Lung (tissue), 12 donors: Measurements from ENCODE around the gene IFT74. TPM values are rescaled to one million over a fixed set of nuclear protein-coding genes. Genes with fewer than 3 reads are reported as not detected.

Experiments used
- ATAC-seq: fragments of 200-7000 bp; cut with Tn5 transposase; one replicate; pipeline ENCODE4 v1.9.1; 2020; ENCODE audit warnings: moderate number of reproducible peaks; ENCODE audit not compliant: insufficient read depth, low FRiP score
- DNase-seq, 3 donors: peaks; one replicate each; pipeline ENCODE4 v3.0.0-alpha.2; 2013 to 2017
- H3K27ac ChIP-seq, 2 donors: one replicate each; pipeline ENCODE4 v1.5.1; 2013; ENCODE audit warnings: mild to moderate bottlenecking in 2 of 2, moderate library complexity in 2 of 2, control low read depth in 1 of 2, inconsistent platforms in 1 of 2, low read depth in 1 of 2, low read length in 1 of 2
- H3K27me3 ChIP-seq, 3 donors: one replicate each; pipeline ENCODE4 v1.5.1; 2013; ENCODE audit warnings: low read length in 2 of 3; ENCODE audit not compliant: control insufficient read depth in 3 of 3, insufficient read depth in 3 of 3
- H3K36me3 ChIP-seq, 4 donors: one replicate each; pipeline ENCODE4 v1.5.1; 2013; ENCODE audit warnings: low read length in 4 of 4, mild to moderate bottlenecking in 1 of 4, moderate library complexity in 1 of 4; ENCODE audit not compliant: control insufficient read depth in 4 of 4, insufficient read depth in 4 of 4
- H3K4me1 ChIP-seq, 5 donors: one replicate each; pipeline ENCODE4 v1.5.1; 2013; ENCODE audit warnings: low read length in 5 of 5, mild to moderate bottlenecking in 2 of 5, moderate library complexity in 1 of 5; ENCODE audit not compliant: control insufficient read depth in 5 of 5, insufficient read depth in 5 of 5
- H3K4me3 ChIP-seq: one replicate; pipeline ENCODE4 v1.5.1; 2013; ENCODE audit warnings: mild to moderate bottlenecking, control low read depth, moderate library complexity
- H3K9ac ChIP-seq, 2 donors: one replicate each; pipeline ENCODE4 v1.5.1; 2013; ENCODE audit warnings: low read length in 2 of 2, control low read depth in 1 of 2; ENCODE audit not compliant: insufficient read depth in 1 of 2
- H3K9me3 ChIP-seq, 4 donors: one replicate each; pipeline ENCODE4 v1.5.1; 2013; ENCODE audit warnings: low read length in 3 of 4, mild to moderate bottlenecking in 1 of 4, moderate library complexity in 1 of 4; ENCODE audit not compliant: control insufficient read depth in 4 of 4, insufficient read depth in 3 of 4
- WGBS, 2 donors: extraction: QIAGEN DNeasy Blood & Tissue Kit; methylation state at CpG; one replicate each; pipeline ENCODE4 v1.1.7; 2013; 5-methylcytosine and 5-hydroxymethylcytosine counted together
- polyA plus RNA-seq, 2 donors: library from polyadenylated mRNA; stranded (reverse); fragments of 200-250 nt; gene quantifications; one replicate each; pipeline ENCODE4 v1.2.1, GENCODE V29; 2013
- total RNA-seq, 2 donors: library from RNA; depleted of rRNA in 1 of 2; stranded (reverse); fragments of >200 nt in 1 of 2; gene quantifications; one replicate each; pipeline ENCODE4 v1.2.1, GENCODE V29; 2014 to 2021
- TF ChIP-seq, protein P1 (sequence below): IDR thresholded peaks from 2 replicates; pipeline ENCODE4 v1.5.1; 2012; ENCODE audit warnings: mild to moderate bottlenecking; ENCODE audit errors: control extremely low read depth, extremely low read depth
- donor health status: control.
- donor health status: control.
- donor health status: Bipolar disorder and iron deficiency.
- donor health status: healthy.
- donor health status: DM: yes; HTN: yes; CAD: no.

The IFT74 gene
- total and polyA plus RNA-seq, 4 donors = 6.3 to 36.9 (median 13.0) TPM

DNA sequence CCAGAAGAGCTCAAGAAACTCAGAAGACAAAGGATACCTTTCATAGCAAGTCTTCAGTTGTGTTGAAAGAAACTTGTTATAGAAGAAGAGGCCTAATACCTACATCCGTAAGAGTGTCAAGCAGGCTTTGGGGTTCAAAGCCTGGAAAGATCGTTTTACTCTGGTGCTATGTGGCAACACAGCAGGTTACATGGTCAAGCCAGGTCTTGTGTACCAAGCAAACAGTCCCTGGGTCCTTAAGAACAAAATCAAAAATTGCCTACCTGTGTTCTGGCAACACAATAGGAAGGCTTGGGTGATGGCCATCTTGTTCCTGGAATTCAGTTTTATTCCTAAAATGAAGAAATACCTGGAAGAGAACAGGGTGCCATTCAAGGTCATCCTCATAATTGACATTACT lies 81.3 kb downstream of the IFT74 start:
- DNase-seq = no peak
- TF ChIP-seq, protein P1, sequence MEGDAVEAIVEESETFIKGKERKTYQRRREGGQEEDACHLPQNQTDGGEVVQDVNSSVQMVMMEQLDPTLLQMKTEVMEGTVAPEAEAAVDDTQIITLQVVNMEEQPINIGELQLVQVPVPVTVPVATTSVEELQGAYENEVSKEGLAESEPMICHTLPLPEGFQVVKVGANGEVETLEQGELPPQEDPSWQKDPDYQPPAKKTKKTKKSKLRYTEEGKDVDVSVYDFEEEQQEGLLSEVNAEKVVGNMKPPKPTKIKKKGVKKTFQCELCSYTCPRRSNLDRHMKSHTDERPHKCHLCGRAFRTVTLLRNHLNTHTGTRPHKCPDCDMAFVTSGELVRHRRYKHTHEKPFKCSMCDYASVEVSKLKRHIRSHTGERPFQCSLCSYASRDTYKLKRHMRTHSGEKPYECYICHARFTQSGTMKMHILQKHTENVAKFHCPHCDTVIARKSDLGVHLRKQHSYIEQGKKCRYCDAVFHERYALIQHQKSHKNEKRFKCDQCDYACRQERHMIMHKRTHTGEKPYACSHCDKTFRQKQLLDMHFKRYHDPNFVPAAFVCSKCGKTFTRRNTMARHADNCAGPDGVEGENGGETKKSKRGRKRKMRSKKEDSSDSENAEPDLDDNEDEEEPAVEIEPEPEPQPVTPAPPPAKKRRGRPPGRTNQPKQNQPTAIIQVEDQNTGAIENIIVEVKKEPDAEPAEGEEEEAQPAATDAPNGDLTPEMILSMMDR = no peak
- ATAC-seq = no peak
- Histone ChIP-seq H3K9me3 (no peaks in the 10 kb centered on the region), H3K9ac (no peak overlapping the region), H3K27me3 (no peaks in the 10 kb centered on the region), H3K36me3 (peaks cover 0 to 10% (median 5%) of the 10 kb centered on the region in 4 donors), H3K27ac (no peak overlapping the region), H3K4me3 (no peak overlapping the region), H3K4me1 (no peaks in the 10 kb centered on the region)
- WGBS, 2 donors = 73 to 94% methylated on average over 2 of the region's 2 CpGs

DNA sequence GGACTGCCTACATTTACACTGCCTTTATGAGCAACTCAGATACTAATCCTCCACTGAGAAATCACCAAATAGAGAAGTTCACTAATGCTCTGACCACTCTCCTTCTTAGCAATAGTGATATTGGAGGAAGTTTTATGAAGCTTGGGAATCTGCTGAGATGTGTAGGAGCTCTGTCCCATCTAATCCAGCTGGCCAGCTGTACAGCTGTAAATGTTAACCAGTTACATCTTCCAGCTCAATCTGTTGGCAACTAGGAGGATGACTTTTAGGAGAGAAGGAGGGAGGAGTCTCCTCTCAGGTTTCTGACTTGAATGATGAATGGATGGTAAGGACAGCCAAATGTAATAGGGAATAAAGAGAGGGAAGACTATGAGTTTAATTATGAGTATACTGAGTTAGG lies 85.5 kb downstream of the IFT74 start:
- Histone ChIP-seq H3K4me1 (no peaks in the 10 kb centered on the region), H3K4me3 (no peak overlapping the region), H3K9me3 (no peaks in the 10 kb centered on the region), H3K27ac (no peak overlapping the region), H3K27me3 (no peaks in the 10 kb centered on the region), H3K9ac (no peak overlapping the region), H3K36me3 (peaks cover 0 to 8% (median 5%) of the 10 kb centered on the region in 4 donors)
- ATAC-seq (no peak), DNase-seq (no peak)
- TF ChIP-seq, protein P1 = no peak

DNA sequence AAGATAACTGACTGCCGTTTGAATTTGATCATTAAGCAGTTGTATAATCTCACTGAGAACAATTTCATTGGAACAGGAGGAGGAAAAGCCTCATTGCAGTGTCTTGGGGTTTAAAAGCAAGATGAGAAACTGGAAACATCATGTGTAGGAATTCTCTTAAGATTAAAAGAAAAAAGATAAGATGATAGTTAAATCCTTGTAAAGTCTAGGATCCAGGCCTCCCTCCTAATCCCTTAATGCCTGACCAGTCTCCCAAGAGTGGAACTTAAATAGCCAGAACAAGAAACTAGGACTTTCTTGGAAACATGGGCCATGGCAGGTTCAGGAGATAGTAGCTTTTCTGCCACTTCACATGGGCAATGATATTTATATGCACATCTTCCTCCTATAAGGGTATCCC lies 86.3 kb downstream of the IFT74 start:
- Histone ChIP-seq H3K9me3 (no peaks in the 10 kb centered on the region), H3K36me3 (peaks cover 0 to 8% (median 4%) of the 10 kb centered on the region in 4 donors), H3K4me3 (no peak overlapping the region), H3K27me3 (no peaks in the 10 kb centered on the region), H3K9ac (no peak overlapping the region), H3K4me1 (no peaks in the 10 kb centered on the region), H3K27ac (no peak overlapping the region)
- DNase-seq = no peak
- 83 to 85% methylated on average over 1 of the region's 1 CpG for WGBS, 2 donors
- no peak for ATAC-seq
- TF ChIP-seq, protein P1 = no peak

DNA sequence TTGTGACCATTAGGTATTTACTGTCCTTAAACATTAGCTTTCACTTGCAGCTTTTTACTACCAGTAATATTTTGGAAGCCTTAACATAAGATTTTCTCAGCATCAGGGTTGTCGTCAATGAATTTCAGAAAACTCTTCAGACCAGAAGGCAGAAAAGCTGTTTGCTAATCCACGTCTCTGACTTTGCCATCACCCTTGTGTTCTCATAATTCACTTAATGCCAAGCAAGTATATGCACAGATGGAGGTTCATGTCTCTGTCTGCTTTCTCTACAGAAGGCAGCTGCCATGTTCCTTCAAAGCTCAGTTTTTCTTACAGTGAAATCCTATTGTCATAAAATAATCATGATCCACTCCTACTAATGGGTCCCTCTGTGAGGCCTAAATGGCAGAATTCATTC lies 87.0 kb downstream of the IFT74 start:
- Histone ChIP-seq H3K9ac (no peak overlapping the region), H3K4me3 (no peak overlapping the region), H3K9me3 (no peaks in the 10 kb centered on the region), H3K27ac (no peak overlapping the region), H3K4me1 (no peaks in the 10 kb centered on the region), H3K27me3 (no peaks in the 10 kb centered on the region), H3K36me3 (peaks cover 0 to 8% (median 4%) of the 10 kb centered on the region in 4 donors)
- 90 to 99% methylated on average over 2 of the region's 2 CpGs for WGBS, 2 donors
- TF ChIP-seq, protein P1 = no peak
- DNase-seq (no peak), ATAC-seq (no peak)
